ENCODE results near the gene PTOV1. TPM values are rescaled to one million over a fixed set of nuclear protein-coding genes. Genes with fewer than 3 reads are reported as not detected.

PTOV1 gene
- total and polyA plus RNA-seq, 10 of the 15 experiments (the other 5 are each of a cell fraction or from before 2014, with no cell fraction given) = 3.2 to 83.5 (median 22.3) TPM

- SMC1A ChIA-PET (ENCODE audit: uncharacterized antibody, unreplicated experiment) = interaction anchor here (0.8 to 1.1 kb wide), 2 partner anchors 10 to 23 kb away, joined by 3 read pairs; partner anchors contain the start of genes AKT1S1 and TBC1D17
- peaks cover 9 to 14% of the 10 kb centered on the region in 2 experiments for H3K36me3 ChIP-seq (ENCODE audit: control insufficient read depth in 2 of 2, insufficient read depth in 2 of 2, low read length in 1 of 2)
- peak; percentile 46 for TF ChIP-seq HCFC1 (IDR thresholded peaks at IDR 0.05; ENCODE audit: low read length)
- TF ChIP-seq RB1 (IDR thresholded peaks at IDR 0.05; ENCODE audit: borderline replicate concordance) = peak; percentile 79; the same call in 1 of the 2 replicates
- no peak for TF ChIP-seq MTA2 (IDR thresholded peaks at IDR 0.05; ENCODE audit: low read depth)
- TF ChIP-seq E2F8 (IDR thresholded peaks at IDR 0.05; ENCODE audit: low read depth, partially characterized antibody) = peak; percentile 66
- TF ChIP-seq BMI1 (IDR thresholded peaks at IDR 0.05; ENCODE audit: borderline replicate concordance) = peak; percentile 70
- 0 out of 2 replicates have a peak, but pooled peaks have one; percentile 35 for TF ChIP-seq JUND (IDR thresholded peaks at IDR 0.05; ENCODE audit: low read depth, low read length)
- no peak for TF ChIP-seq SUZ12 (IDR thresholded peaks at IDR 0.05; ENCODE audit: unreplicated experiment)
- no peak for TF ChIP-seq ETV6 (conservative IDR thresholded peaks at IDR 0.05 in 1 of 2, IDR thresholded peaks at IDR 0.05 in 1 of 2; ENCODE audit: borderline replicate concordance in 1 of 2, low read depth in 1 of 2)
- no peak for TF ChIP-seq RCOR1 (conservative IDR thresholded peaks at IDR 0.05; ENCODE audit: low read depth, low read length)
- no peak for TF ChIP-seq NRF1 (conservative IDR thresholded peaks at IDR 0.05; ENCODE audit: low read depth, low read length)
- TF ChIP-seq NFIC (IDR thresholded peaks at IDR 0.05; ENCODE audit: low read depth, low read length) = no peak
- peak; percentile 80 for TF ChIP-seq PML (IDR thresholded peaks at IDR 0.05; ENCODE audit: low read length)
- TF ChIP-seq ZBED1 (IDR thresholded peaks at IDR 0.05; ENCODE audit: borderline replicate concordance) = no peak
- no peak for TF ChIP-seq RBBP5 (conservative IDR thresholded peaks at IDR 0.05)
- TF ChIP-seq HDAC2 (IDR thresholded peaks at IDR 0.05) = no peak
- TF ChIP-seq SRF (IDR thresholded peaks at IDR 0.05; ENCODE audit: low read depth in 2 of 2, low read length in 2 of 2) = peak in 1 of 2 experiments; percentile 5; a peak in 1 of 4 replicates
- peak; percentile 16; the same call in 1 of the 2 replicates for TF ChIP-seq ELK1 (IDR thresholded peaks at IDR 0.05; ENCODE audit: low read depth, low read length)
- TF ChIP-seq MXI1 (IDR thresholded peaks at IDR 0.05; ENCODE audit: low read depth, low read length) = peak; percentile 85
- 0 out of 2 replicates have a peak, but pooled peaks have one; percentile 22 for TF ChIP-seq TCF3 (IDR thresholded peaks at IDR 0.05; ENCODE audit: borderline replicate concordance, insufficient read depth, low read depth, low read length)
- peak; percentile 59 for TF ChIP-seq NR2F1 (conservative IDR thresholded peaks at IDR 0.05)
Measured at GRCh38 chr19:49866933-49867782, 16.2 kb downstream of the PTOV1 start, which contains the start of gene PNKP. TSS of gene PNKP (minus strand) at chr19:49867576. CDS start at chr19:49867204, 372 bp downstream.

More at GRCh38 chr19:49866933-49867782, 16.2 kb downstream of the PTOV1 start, which contains the start of gene PNKP:
- POLR2A ChIA-PET = interaction anchor here (0.6 to 1.9 kb wide), 15 partner anchors 9 to 408 kb away, joined by 3 to 12 read pairs (median 3); partner anchors contain the start of genes AKT1S1, NUP62, PTOV1 and TBC1D17
- Histone ChIP-seq H3K27me3 (replicated peaks in 1 of 2; ENCODE audit: control insufficient read depth in 2 of 2, insufficient read depth in 2 of 2, low read length in 1 of 2) (no peaks in the 10 kb centered on the region), H2AFZ (ENCODE audit: control insufficient read depth, low read depth, low read length) (peak within 1 kb of the TSS; percentile 98), H3K4me1 (ENCODE audit: control insufficient read depth, insufficient read depth, low read length) (peaks cover 25% of the 10 kb centered on the region), H4K20me1 (ENCODE audit: control insufficient read depth, insufficient read depth) (no peaks in the 10 kb centered on the region), H3K4me3 (peak within 1 kb of the TSS; percentile 86), H3K9ac (ENCODE audit: control insufficient read depth, insufficient read depth, low read length) (peak within 1 kb of the TSS; percentile 80), H3K4me2 (ENCODE audit: control insufficient read depth, insufficient read depth) (peak within 1 kb of the TSS; percentile 95), H3K9me3 (replicated peaks; ENCODE audit: control insufficient read depth, insufficient read depth, low read length) (no peaks in the 10 kb centered on the region), H3K79me2 (ENCODE audit: control insufficient read depth, insufficient read depth, low read length) (peaks cover 21% of the 10 kb centered on the region), H3K27ac (ENCODE audit: control insufficient read depth, insufficient read depth) (peak within 1 kb of the TSS; percentile 87)
- no TSS peak for BruUV-seq (replicated peaks)
- CTCF ChIA-PET = interaction anchor here (0.7 to 2.0 kb wide), 5 partner anchors 10 to 63 kb away, joined by 3 to 6 read pairs (median 3); partner anchors contain the start of genes AKT1S1, NUP62, PTOV1 and TBC1D17
- WGBS (ENCODE audit: insufficient coverage, insufficient replicate concordance, low lambda C conversion rate, missing lambda C conversion rate) = under 1% methylated on average over 55 of the region's 65 CpGs
- DNase-seq (ENCODE audit: low read depth, low spot score) (no peak), ATAC-seq (peak; percentile 67), FAIRE-seq (peak; percentile 94)
- in situ Hi-C loops (cut with MboI) (no loop called here), intact Hi-C loops (cut with micrococcal nuclease; ENCODE audit: unreplicated experiment) (loop anchor here (5.0 kb wide), 2 partner anchors 100 to 190 kb away; partner anchors contain the start of genes AP2A1 and PRMT1)
- RAD21 ChIA-PET (ENCODE audit: unreplicated experiment) = interaction anchor here (1.2 to 2.5 kb wide), 4 partner anchors 9 to 62 kb away, joined by 3 to 8 read pairs (median 6); partner anchors contain the start of genes AKT1S1, ATF5, PTOV1 and TBC1D17

Measured in GM12878 (cell line).